HG03025 (cell line): Measurements from ENCODE around the gene RAD21L1.
"Not testable (repeated sequence)": the region's sequence is repeated elsewhere in the genome, so short reads cannot be mapped to it uniquely, and the experiment has no call there.

Source experiments
- ATAC-seq: cut with Tn5 transposase; IDR thresholded peaks from one replicate; pipeline ENCODE4 v1.9.1; 2021; ENCODE audit warnings: mild to moderate bottlenecking, moderate library complexity; ENCODE audit not compliant: unreplicated experiment, low FRiP score

The RAD21L1 gene

GRCh38 chr20:1224205-1224890, 1.5 kb upstream of the RAD21L1 start:
- ATAC-seq: no peak

DNA sequence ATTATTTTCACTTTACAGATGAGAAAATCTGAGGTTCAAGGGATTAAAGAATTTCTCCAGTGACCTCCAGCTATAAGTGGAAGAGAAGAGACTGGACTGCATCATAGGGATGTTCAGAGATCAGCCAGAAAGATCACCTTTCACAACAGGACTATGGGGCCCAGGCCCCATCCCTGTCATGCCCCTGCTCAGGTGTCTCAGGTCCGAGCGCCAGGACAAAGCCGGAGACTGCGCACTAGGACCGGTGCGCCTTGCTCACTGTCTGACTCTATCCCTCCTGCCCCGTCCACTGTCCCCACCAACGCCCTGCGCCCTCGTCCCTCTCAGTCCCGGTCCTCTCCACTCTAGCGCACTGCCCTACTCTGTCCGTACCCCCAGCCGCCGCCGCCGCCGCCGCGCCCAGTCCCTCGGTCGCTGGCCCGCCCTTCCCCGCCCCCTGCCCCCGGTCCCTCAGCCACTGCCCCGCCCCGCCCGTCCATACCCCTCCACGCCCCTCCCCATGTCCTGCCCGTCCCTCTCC, 521 bp upstream of the RAD21L1 start:
- ATAC-seq: no peak

GRCh38 chr20:1229541-1229940, 3.7 kb downstream of the RAD21L1 start:
- no peak for ATAC-seq

- ATAC-seq: no peak
These were observed 6.7 kb downstream of the RAD21L1 start for GRCh38 chr20:1232286-1233111.

DNA sequence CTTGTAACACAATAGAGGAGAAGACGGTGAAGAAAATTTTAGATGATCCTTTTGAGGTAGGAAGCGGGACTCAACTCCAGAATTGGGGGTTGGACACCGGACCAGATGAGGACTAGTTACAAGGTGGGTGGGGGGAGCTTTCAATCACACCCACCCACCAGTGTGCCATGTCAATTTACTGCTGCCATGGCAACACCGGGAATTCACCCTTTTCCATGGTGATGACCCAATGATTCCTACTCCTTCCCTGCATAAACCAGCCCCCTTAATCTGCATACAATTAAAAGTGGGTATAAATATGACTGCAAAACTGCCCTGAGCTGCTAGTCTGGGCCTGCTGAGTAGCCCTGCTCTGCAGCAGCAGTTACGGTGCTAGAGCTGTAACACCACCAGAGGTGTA, 14.7 kb downstream of the RAD21L1 start:
- ATAC-seq: no peak

DNA sequence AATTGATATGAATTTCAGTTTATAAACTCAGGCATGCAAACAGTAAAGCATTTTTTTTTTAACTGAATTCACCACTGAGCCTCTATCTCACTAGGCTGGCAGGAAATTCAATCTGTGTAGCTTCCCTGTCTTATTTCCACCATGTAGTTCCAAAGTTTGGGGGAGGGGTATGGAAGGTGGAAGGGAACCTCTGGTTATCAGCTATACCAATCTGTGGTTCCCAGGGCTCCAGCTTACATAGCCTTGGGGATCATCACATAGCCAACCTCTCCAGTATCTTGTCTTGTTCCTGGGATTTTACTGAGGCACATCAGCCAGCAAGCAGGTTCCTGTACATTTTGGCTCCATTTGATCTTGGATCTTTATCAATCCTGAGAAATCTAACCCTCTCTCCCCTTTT, 15.6 kb downstream of the RAD21L1 start:
- no peak for ATAC-seq

DNA sequence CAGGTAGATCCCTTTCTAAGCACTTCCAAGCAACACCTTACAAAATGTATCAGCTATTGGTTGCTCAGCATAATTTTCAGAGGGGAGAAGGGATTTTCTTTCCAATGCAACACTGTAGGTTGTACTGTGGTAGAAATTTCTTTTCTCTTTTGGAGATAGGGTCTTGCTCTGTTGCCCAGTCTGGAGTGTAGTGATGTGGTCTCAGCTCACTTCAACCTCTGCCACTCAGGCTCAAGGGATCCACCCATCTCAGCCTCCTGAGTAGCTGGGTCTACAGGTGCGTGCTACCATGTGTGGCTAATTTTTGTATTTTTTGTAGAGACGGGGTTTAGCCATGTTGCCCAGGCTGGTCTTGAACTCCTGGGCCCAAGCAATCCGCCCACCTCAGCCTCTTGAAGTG, 16.3 kb downstream of the RAD21L1 start:
- ATAC-seq: no peak

DNA sequence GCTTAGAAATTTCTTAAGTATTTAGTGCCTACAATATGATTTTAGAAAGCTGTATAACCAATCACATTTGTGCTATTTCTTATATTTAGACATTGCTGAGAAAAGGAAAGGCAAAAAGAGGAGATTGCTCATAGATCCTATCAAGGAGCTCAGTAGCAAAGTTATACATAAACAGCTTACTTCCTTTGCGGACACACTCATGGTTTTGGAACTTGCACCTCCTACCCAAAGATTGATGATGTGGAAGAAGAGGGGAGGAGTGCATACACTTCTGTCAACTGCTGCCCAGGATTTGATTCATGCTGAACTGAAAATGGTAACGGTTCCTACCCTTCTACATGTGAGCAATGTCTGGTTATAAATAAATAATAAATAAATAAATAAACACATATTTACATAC, 16.7 kb downstream of the RAD21L1 start:
- ATAC-seq: no peak

GRCh38 chr20:1245578-1245977, 19.7 kb downstream of the RAD21L1 start:
- no peak for ATAC-seq

GRCh38 chr20:1247689-1248088, 21.8 kb downstream of the RAD21L1 start:
- no peak for ATAC-seq

GRCh38 chr20:1250282-1250681, 24.4 kb downstream of the RAD21L1 start:
- ATAC-seq: not testable (repeated sequence)

GRCh38 chr20:1252416-1252815, 26.6 kb downstream of the RAD21L1 start:
- ATAC-seq: no peak

DNA sequence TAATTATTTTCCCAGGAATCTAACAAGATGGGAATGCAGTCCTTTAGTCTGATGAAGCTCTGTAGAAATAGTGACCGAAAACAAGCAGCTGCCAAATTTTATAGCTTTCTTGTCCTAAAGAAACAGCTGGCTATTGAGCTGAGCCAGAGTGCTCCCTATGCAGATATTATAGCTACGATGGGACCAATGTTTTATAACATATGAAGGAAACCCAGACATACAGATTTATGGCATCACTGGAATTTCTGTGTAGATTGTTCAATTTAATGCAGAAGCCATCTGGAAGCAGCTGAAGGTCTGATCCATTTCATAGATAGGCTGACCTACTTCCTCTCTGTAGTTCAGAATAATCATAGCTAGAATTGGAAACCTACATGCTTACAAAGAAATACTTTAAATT, 28.4 kb downstream of the RAD21L1 start:
- ATAC-seq: no peak

DNA sequence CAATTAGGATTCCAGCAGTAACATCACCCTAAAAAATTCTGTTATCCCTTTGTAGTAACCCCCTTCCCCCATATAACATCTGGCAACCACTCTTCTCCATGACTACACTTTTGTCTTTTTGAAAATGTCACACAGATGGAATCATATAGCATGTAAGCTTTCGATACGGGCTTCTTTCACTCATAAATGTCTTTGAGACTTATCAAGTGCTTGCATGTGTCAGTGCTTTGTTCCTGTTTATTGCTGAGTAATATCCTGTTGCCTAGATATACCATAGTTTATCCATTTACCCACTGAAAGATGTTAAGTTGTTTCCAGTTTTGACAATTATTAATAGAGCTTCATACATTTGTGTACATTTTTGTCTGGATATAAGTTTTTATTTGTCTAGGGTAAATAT, 29.8 kb downstream of the RAD21L1 start:
- no peak for ATAC-seq

GRCh38 chr20:1263853-1264252, 38.0 kb downstream of the RAD21L1 start:
- no peak for ATAC-seq

- no peak for ATAC-seq
These were observed 38.9 kb downstream of the RAD21L1 start for GRCh38 chr20:1264727-1265126.

- ATAC-seq: no peak
These were observed 39.5 kb downstream of the RAD21L1 start for GRCh38 chr20:1265226-1265915.

GRCh38 chr20:1265916-1266166, 40.0 kb downstream of the RAD21L1 start:
- no peak for ATAC-seq

DNA sequence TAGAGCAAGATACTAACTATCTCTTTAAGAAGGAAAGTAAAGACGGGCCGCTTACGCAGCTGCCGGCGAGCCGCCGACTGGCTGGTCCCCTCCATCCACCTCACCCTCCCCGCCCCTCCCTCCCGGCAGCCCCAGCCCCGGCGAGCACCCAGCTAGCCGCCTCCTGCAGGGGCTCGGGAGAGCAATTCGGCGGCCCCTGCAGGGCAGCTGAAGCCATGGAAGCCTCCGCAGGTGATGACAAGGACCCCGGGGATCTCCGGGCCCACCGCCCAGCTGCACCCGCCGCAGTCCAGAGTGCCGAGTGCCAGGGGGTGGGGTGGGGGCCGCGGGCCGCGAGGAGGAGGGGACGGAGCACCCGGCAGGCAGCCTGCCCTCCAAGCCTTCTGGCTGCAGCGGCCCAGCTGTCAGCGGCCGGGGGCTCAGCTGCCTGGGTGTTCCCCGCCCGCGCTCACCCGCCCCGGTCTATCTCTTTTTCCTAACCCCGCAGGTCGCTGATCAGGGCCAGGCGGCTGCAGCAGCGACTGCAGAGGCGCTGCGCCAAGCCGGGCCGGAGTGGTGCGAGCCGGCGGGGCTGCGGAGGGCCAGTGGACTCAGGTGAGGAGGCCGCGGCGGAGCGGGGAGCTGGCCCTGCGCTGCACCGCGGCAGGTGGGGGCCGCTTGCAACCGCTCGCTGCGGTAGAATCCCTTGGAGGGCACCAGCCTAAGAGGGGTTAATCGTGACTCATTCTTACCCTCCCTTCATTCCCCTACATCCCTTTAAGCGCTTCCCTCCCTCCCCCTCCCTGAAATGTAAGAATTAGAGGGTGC, 40.5 kb downstream of the RAD21L1 start, which contains the start of gene SNPH:
Gene SNPH, plus strand, starts transcription at position 128 of the 807 bp plus-strand sequence. CDS start 29,946 bp downstream, outside the sequence.
- ATAC-seq: no peak

GRCh38 chr20:1267161-1267560, 41.3 kb downstream of the RAD21L1 start:
- no peak for ATAC-seq
